ENCODE data around the gene NCOA7.
"Not testable (repeated sequence)": the region's sequence is repeated elsewhere in the genome, so short reads cannot be mapped to it uniquely, and the experiment has no call there.

GRCh38 chr6:125848286-125848685 lies 57.5 kb downstream of the NCOA7 start:
- TF ChIP-seq CTCF (IDR thresholded peaks at IDR 0.05; ENCODE audit: low read length); EZH2 (IDR thresholded peaks at IDR 0.05; ENCODE audit: borderline replicate concordance, low read length): not testable (repeated sequence)
